22Rv1 (cell line): ENCODE measurements around the gene C6orf89.

ENCODE experiments used
- ZFX ChIP-seq: fragments of 450-650 bp; IDR thresholded peaks from 2 replicates; pipeline ENCODE4 v1.6.1; 2017; ENCODE audit warnings: antibody characterized with exemption, borderline replicate concordance
- TF ChIP-seq, protein P1 (sequence below): fragments of 450-650 bp; IDR thresholded peaks from 2 replicates; pipeline ENCODE4 v1.5.1; 2017; ENCODE audit warnings: mild to moderate bottlenecking

DNA sequence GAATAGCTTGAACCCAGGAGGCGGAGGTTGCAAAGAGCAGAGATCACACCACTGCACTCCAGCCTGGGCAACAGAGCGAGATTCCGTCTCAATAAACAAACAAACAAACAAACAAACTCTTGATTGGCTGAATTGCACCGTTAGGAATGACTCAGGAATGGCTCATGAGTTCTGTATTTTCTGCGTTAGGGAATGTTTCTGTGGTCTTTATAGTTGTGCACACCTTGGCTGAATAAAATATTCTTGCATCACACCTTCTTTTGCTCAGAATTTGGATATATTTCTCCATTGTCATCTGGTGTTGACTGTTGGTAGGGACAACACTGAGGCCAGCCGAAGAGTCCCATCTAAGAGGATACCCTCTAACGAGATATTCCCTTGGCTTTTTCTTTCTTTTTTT is 49.1 kb downstream of the C6orf89 start:
- TF ChIP-seq, protein P1, sequence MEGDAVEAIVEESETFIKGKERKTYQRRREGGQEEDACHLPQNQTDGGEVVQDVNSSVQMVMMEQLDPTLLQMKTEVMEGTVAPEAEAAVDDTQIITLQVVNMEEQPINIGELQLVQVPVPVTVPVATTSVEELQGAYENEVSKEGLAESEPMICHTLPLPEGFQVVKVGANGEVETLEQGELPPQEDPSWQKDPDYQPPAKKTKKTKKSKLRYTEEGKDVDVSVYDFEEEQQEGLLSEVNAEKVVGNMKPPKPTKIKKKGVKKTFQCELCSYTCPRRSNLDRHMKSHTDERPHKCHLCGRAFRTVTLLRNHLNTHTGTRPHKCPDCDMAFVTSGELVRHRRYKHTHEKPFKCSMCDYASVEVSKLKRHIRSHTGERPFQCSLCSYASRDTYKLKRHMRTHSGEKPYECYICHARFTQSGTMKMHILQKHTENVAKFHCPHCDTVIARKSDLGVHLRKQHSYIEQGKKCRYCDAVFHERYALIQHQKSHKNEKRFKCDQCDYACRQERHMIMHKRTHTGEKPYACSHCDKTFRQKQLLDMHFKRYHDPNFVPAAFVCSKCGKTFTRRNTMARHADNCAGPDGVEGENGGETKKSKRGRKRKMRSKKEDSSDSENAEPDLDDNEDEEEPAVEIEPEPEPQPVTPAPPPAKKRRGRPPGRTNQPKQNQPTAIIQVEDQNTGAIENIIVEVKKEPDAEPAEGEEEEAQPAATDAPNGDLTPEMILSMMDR, result no peak
- no peak for TF ChIP-seq ZFX
